ENCODE results near the gene RASGRP2. TPM values are rescaled to one million over a fixed set of nuclear protein-coding genes. Genes with fewer than 3 reads are reported as not detected.

RASGRP2 gene
- total RNA-seq, 1 experiment from 2014 or later, result 26.9 TPM

DNA sequence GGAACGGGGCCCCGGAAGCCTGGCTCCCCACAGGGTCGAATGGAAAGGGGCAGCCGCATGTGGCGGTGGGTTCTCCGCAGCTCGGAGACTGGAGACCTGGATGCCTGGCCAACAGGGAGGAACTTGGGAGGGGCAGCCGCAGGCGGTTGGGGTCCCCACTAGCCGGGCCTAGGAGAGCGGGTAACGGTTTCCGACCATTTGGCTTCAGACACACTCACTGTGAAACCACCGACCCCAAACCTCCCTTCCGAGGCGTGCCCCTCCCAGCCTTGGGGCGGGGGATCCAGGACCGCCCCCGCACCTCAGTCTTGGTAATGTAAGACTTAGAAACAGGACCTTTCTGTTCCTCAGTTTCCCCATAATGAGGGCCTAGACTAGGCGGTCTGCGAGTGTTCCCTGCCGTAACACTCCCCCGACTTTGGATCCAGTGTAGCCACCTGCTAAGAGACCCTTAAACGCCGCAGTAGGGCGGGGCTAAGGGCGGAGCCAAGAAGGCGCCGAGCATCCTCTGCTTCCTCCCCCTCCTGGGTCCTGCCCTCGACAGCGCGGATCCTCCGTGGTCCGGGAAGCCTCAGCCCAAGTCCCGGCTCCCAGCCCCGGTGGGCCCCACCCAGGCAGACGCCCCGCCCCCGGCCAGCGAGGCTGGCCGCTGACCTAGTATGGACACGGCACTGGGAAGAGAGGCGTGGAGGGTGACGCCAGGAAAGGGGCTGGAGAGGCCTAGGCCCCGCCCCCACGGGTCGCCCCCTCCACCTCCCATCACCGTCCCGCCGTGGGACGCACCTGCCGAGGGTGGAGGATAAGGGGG is 1.8 kb upstream of the RASGRP2 start:
- Histone ChIP-seq H4K91ac (ENCODE audit: insufficient read length, low read depth, low read length) (no peak overlapping the region), H4K8ac (replicated peaks; ENCODE audit: insufficient read length, low read depth, low read length) (no peak overlapping the region), H4K5ac (ENCODE audit: insufficient read length, low read depth, low read length) (no peak overlapping the region), H2BK120ac (ENCODE audit: low read depth, low read length, poor library complexity, severe bottlenecking) (no peak overlapping the region), H3K79me1 (ENCODE audit: insufficient read depth, low read depth, low read length, poor library complexity, severe bottlenecking) (no peaks in the 10 kb centered on the region), H3K4ac (ENCODE audit: low read depth, low read length) (no peak overlapping the region), H2BK15ac (ENCODE audit: low read depth, low read length) (peak overlapping the region; percentile 38; the same call in 1 of the 2 replicates), H3K18ac (ENCODE audit: insufficient read length, low read depth, low read length) (no peak overlapping the region), H3K79me2 (ENCODE audit: insufficient read depth, low read length) (no peaks in the 10 kb centered on the region), H3K9me3 (ENCODE audit: control insufficient read depth, low read depth, low read length) (no peaks in the 10 kb centered on the region), H3T11ph (ENCODE audit: low read length) (no peak overlapping the region), H3K9ac (ENCODE audit: extremely low read depth, insufficient read length, low read length) (no peak overlapping the region), H2AFZ (ENCODE audit: low read length) (no peak overlapping the region), H2AK5ac (ENCODE audit: insufficient read length, low read length) (no peak overlapping the region), H3K4me2 (ENCODE audit: insufficient read depth, insufficient read length, low read length) (peak overlapping the region; percentile 91), H2BK12ac (ENCODE audit: insufficient read length, low read depth, low read length) (no peak overlapping the region), H2BK5ac (ENCODE audit: insufficient read length, low read length) (no peak overlapping the region), H3K56ac (ENCODE audit: insufficient read length, low read depth, low read length) (no peak overlapping the region), H3K14ac (ENCODE audit: insufficient read depth, low read length) (peak overlapping the region; percentile 33; the same call in 1 of the 2 replicates), H2BK20ac (ENCODE audit: low read depth, low read length, poor library complexity, severe bottlenecking) (no peak overlapping the region), H4K20me1 (ENCODE audit: control insufficient read depth, insufficient read depth, insufficient read length) (no peaks in the 10 kb centered on the region), H3K23ac (ENCODE audit: insufficient read length, low read depth, low read length) (no peak overlapping the region), H3K27ac (ENCODE audit: insufficient read length, low read depth, low read length) (no peak overlapping the region), H3K23me2 (ENCODE audit: insufficient read length, low read depth, low read length, poor library complexity, severe bottlenecking) (peaks cover 43% of the 10 kb centered on the region), H3K4me1 (ENCODE audit: insufficient read depth, low read length) (no peaks in the 10 kb centered on the region), H3K27me3 (ENCODE audit: insufficient read depth, low read length) (peaks cover 1% of the 10 kb centered on the region; the same call in 1 of the 2 replicates)
- Mint-ChIP-seq H3K4me1 (peaks cover 25 to 28% of the 10 kb centered on the region in 2 experiments), H3K27me3 (ENCODE audit: low read depth) (peaks cover 39% of the 10 kb centered on the region), H3K36me3 (ENCODE audit: insufficient read depth in 1 of 3, low read depth in 3 of 3) (peaks cover 0 to 5% (median 0%) of the 10 kb centered on the region in 3 experiments; a peak in 2 of 7 replicates), H3K9me3 (no peaks in the 10 kb centered on the region), H3K4me3 (peak overlapping the region; percentile 69 to 93), H3K27ac (no peak overlapping the region)
- TF ChIP-seq, protein P1, sequence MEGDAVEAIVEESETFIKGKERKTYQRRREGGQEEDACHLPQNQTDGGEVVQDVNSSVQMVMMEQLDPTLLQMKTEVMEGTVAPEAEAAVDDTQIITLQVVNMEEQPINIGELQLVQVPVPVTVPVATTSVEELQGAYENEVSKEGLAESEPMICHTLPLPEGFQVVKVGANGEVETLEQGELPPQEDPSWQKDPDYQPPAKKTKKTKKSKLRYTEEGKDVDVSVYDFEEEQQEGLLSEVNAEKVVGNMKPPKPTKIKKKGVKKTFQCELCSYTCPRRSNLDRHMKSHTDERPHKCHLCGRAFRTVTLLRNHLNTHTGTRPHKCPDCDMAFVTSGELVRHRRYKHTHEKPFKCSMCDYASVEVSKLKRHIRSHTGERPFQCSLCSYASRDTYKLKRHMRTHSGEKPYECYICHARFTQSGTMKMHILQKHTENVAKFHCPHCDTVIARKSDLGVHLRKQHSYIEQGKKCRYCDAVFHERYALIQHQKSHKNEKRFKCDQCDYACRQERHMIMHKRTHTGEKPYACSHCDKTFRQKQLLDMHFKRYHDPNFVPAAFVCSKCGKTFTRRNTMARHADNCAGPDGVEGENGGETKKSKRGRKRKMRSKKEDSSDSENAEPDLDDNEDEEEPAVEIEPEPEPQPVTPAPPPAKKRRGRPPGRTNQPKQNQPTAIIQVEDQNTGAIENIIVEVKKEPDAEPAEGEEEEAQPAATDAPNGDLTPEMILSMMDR (conservative IDR thresholded peaks at IDR 0.05), result no peak
- DNase-seq, result peak; percentile 91
- no CpG with 5 or more reads among the region's 52 CpGs for WGBS (ENCODE audit: extremely low coverage, insufficient read length, low lambda C conversion rate)
